Stimulated activated CD4-positive, alpha-beta T cell treated with anti-CD3 and anti-CD28 coated beads, Interleukin-15, amount 100 ng/mL, for 1 hour (primary cell): ENCODE results near the gene CDC5L.

Experiments
- DNase-seq, 2 donors: peaks; one replicate each; pipeline ENCODE4 v3.0.0-alpha.2; 2020; ENCODE audit warnings: low read depth in 1 of 2, low spot score in 1 of 2

Gene CDC5L

DNA sequence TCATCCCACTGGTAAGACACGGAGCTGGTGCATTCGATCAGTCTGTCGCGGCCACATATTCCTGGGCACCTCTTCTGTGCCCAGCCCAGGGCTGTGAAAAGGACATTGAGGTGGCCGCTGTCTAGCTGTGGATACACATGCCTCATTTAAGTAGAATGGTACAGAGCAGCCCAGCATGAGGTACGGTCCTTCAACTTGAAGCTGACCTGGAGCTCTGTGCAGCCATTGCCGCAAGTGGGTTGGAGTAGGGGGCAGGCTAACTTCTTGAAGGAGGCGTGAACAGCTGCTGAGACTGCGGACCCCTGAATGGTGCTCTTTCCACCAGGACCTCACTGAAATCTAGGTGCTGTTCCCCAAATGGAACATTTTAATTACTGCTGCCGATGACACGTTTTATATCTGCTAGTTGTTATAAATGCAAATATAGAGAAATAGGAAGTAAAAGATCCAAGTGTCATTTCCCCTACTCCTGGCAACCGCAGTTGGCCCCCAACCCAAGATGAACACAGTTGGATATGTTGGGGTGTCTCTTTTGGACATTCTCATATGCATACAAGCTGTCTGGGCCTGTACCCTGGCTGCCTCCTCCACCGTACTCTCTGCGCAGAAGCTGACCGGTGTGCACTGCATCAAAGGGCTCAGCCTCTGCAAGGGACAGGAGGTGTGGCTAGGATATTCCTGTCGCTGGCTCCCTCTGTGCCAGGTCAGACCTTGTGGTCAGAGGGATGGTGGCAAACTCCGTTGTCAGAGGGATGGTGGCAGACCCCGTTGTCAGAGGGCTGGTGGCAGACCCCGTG, 86.1 kb downstream of the CDC5L start:
- DNase-seq: no peak

DNA sequence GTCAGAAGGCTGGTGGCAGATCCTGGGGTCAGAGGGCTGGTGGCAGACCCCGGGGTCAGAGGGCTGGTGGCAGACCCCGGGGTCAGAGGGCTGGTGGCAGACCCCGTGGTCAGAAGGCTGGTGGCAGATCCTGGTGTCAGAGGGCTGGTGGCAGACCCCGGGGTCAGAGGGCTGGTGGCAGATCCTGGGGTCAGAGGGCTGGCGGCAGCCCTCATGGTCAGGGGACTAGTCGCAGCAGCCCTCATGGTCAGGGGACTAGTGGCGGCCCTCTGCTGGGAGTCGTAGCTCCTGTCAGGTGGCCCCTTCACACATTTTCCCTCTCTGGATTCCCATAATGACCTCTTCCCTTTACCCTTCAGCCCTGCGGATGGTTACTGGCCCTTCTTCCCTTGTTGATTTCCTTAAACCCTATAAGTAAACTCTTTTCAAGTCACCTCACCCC, 86.7 kb downstream of the CDC5L start:
- DNase-seq: no peak

DNA sequence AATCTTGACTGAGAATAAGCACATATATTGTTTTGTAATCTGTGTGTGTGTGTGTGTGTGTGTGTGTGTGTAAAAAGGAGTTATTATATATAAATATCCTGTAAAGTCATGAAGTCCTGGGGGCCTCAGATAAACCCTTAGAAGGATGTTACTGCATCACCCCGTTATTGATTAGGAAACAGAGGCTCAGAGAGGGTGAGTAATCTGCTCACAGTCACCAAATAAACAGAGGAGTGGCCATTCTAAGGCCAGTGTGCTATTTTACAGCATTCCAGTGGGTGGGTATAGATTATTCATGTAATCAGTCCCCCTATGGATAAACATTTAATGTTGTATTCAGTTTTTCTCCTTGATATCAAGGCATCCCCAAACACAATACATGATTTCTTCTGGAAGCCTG, 87.1 kb downstream of the CDC5L start:
- no peak for DNase-seq

DNA sequence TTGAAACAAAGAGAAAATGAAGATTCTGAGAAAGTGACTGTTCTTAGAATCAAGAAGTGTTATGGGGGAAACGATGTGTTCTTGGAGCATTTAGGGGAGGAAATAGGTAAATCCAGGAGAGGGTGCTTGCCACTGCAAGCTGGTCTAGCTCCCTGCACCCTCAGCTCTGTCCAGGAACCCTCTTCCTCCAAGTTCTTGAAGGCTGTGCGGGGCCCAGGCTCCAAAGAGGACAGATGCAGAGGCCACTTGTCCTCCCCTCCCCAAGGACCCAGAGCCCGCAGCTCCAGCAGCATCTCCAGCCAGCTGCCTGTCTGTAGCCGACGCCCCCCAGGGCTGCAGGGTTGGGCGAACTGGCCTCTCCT, 87.9 kb downstream of the CDC5L start:
- no peak for DNase-seq

DNA sequence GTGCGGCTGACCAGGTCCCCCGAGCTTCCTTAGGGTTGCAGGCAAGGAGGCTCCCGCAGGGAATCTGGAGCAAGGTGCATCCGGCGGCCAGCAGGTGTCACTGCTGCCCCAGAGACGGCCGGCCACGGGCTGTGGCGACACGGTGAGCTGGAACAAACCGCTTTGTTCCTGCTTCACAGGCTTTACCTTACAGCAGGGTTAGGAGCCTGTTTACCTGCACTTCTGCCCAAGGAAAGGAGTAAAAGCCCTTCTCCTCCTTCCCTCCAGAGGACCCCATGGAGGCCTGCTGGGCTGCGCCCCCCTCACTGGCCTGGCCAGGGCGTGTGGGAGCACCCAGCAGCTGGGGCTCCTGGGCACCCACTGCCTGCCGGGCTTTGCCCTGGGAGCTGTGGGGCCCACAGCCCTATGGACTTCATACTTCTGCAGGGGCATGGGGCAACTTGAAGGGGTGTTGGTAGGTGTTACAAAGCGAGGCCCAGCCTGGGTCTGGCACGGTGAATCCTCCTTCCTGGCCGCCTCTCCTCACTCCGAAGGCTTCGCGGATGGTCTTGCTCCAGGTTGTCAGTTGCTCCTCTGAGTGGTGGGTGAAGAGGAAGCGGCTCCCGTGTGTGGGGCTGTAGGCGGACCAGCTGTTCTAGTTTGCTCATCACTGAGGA, 88.4 kb downstream of the CDC5L start:
- peak; percentile 42 to 61 for DNase-seq

DNA sequence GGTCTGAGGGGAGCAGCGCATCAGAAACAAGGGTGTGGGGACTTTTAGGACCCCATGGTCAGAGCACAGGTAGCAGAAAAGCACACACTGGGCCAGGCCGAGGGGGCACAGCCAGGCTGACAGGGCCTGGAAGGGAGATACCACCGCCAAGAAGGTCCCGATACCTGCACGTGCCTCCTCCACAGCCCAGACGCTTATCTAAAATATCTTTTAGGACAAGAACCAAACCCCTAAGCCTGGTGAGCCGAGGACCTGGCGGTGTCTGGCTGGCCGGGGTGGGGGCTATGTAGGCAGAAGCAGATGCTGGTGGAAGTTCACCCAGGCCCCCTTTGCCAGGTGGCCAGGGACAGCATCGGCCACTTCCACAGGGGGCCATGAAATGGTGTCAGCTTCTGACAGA, 89.3 kb downstream of the CDC5L start:
- no peak for DNase-seq

DNA sequence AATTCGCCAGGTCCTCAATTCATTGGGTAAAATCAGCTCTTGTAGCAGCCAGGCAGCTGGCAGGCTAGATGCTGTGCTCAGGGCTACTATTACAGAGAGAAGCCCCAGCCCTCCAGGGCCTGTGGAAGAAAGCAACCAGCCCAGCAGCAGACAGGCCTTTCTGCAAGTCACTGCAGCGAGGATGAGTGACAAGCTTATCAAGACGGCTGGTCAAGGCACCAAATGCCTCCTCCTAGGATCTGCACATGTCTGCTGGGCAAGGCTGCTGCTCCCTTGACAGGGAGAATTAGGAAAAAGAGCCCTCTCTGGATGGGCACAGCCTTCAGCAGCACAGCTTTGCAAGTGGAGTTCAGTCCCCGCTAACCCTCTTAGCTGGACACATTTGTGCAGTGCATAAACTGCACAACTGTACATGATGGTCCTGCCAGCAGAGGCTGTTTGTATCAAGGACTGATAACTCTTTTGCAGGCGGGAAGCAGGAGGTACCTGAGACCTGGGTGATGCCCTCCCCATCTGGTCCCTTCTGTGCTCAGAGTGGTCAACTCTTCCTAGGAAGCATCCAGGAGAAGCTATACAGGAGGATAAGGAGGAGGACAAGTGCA, 89.9 kb downstream of the CDC5L start:
- DNase-seq: no peak

DNA sequence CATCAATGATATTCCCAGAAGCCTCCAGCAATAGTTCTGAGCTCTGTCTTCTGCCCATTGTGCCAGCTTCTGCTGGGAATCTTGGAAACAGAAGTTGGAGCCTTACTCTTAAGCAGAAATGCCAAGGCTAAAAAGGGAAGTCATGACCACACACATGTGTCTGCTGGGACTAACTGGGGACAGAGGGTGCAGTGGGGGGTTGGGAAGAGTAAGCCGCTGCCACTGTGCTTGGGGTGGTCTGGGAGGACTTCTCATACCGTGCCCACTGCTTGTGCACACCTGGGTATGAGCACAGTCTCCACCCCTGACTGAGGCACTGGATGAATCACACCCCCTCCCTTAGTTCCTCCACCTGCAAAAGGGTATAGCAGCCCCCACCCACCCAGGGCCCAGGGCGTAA, 90.7 kb downstream of the CDC5L start:
- DNase-seq: no peak

DNA sequence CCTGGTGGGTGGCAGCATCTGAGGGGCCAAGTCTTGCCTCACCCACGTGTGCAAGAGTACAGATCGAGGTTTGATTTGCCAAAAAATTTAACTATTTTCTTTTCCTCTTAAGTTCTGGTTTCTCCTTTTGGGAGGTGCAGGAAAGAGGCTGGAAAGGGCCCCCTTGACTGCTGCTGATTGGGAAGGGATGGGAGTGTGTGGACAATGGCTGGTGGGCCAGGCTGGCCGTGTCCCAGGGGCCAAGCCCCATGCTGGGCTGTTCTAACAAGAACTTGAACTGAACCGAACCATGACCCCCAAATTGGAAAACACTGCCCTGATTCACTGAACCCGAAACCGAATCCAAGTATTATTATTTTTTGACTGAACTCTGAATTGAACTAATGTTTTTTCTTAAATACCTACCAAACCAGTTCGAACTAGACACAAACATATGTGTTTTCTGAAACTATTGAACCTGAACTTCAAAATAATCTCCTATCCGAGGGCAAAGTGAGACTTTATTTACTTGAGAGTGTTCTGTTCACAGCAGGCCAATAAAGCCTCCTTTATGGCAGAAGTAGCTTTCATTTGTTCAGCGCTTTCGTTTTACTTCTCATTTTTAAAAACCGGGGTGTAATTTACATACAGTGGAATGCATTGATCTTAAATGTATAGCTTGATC, 91.2 kb downstream of the CDC5L start:
- no peak for DNase-seq

DNA sequence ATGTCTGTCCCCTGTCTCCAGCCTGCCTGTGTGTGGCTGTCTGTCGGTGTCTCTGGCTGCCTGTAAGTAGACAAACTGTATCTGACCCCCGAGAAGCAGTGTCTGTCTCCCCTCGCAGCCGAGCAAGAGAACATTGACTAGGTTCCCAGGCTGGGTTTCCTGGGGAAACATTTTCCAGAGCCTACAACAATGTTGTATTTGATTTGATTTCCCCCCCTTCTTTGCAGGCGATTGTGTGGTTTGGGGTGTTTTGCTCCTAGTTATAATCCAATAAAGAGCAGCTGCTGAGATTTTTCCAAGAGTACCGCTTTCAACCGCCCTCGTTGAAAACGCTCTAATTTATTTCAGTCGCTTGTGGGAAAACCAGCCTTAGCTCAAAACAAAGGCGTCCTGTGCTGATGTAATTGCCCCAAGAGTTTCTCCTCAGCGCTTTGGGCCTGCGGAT, 92.6 kb downstream of the CDC5L start:
- no peak for DNase-seq

DNA sequence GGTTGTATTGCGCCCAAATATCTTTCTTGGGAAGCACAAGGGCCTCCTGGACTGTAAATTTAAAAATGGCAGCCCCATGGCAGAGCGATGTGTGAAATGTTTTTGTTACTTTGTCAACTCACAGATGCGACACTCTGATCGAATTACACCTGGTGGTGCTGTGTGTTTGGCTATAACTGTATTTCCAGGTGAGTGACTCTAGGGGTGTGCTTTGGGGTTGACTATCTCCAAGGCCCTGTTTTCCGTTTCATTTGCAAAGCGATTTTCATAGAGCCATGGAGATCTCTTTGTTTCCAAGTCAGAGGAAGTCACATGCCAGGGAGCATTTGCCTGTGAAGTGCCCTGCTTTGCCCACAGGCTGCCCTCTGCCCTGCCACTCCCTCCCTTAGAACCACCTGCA, 93.5 kb downstream of the CDC5L start:
- DNase-seq: no peak

DNA sequence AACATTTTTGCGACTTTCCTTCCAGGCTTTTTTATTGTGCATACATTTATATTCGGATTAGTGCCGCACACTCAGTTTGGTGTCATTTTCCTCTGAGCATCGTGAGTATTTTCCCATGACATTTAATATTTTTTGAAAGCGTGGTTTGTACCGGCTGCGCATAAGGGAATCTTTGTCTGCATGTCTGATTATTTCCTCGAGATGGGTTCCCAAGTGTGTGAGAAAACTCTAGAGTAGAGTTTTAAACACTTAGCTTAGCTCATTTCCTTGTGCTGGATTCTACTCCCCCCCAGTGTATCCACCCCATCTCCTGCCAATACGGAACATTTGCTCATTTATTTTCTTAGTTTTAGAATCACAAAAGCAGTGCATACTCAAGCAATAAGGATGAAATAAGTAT, 94.3 kb downstream of the CDC5L start:
- no peak for DNase-seq

DNA sequence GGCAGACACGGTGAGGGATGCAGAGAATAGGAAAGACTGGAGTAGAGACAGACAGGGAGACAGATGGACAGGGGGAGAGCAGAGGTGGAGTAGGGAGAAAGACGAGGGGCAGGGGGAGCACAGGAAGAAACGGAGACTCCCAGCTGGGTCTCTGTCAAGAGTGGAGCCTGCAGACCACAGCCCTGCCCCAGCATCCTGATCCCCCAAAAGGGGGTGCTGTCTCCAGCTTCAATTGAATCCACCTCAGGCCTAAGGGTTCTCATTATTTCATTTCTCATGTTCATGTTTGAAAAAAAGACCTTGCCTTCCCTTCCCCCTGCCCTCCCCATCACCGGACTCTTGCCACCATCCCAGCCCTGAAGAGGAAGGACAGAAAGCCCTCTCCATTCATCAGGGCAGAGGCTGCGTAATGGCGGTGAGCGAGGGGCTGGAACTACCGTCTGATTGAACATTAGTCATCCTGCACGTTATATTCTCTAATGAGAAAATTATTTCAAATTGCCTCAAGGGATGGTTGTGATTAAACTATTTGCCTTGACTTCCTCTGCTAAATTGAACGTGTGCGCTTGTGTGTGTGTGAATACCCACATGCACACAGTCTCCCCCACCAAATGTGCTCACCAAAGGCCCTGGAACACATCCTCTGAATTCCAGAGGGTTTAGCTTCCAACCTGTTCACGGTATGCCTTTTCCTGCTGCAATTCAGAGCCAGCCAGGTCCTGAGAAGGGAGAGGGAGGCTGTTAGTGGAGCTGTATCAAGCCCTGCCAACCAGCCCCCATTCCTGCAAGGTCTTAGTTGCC, 98.3 kb downstream of the CDC5L start:
- DNase-seq: no peak

DNA sequence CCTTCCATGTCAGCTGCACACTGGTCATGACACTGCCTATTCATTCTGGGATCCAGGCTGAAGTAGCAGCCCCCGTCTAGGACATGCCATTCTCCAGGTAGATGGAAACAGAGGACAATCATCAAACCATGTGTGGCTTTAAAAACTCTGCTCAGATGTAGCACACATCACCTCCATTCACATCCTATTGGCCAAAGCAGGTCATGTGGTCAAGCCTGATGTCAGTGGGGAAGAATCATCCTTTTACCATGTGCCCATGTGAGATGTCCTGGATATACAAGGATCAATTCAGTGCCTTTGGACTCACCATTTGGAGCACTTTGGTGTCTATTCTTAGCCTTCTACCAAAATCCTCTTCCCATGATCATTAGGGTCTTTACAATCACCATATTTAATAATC, 99.5 kb downstream of the CDC5L start:
- no peak for DNase-seq

DNA sequence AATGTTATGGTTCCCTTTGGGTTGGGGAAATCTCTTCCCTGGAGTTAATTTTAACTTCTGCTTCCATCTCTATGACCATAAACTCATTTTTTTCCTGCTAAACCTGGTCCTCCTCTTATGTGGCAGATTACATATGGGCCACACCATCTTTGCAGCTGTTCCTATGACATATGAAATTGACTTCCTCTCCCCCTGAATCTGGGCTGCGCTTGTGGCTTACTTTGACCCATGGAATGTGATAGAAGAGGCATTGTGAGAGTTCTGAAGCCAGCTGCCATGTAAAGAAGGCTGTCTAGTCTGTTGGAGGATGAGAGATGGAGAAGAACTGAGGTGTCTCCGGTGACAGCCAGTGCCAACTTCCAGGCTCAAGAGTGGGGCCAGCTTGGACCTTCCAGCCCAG, 100.1 kb downstream of the CDC5L start:
- no peak for DNase-seq

DNA sequence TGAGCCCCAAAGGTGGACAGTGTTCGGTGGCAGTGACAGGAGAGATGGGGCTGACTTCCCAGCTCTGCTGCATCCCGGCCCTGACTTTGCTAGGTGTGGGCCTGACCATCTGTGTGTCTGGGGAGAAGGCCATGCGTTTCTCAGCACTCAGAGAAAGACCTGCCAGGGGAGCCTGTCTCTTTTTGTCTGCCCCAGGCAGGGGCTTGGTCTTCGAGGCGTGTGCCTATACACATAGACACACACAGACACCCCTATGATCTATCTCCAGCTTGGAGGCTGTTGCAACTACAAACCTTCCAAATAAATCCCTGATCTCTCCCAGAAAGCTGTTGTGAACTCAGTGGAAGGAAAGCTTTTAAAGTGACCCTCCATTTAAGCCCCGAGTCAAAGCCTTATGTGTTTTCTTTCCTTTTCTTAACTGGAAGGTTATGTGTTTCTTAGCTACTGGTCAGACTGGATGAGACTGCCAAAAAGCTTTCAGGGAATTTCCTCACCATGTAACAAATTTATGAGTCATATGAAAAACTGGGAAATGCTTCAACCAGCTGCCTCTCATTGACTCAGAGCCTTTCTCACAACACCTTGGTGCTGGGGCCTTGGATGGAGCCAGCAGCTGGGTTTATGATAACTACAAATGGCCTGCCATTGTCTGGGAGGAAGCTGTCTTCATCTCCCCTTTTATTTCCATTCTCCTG, 102.6 kb downstream of the CDC5L start:
- no peak for DNase-seq

DNA sequence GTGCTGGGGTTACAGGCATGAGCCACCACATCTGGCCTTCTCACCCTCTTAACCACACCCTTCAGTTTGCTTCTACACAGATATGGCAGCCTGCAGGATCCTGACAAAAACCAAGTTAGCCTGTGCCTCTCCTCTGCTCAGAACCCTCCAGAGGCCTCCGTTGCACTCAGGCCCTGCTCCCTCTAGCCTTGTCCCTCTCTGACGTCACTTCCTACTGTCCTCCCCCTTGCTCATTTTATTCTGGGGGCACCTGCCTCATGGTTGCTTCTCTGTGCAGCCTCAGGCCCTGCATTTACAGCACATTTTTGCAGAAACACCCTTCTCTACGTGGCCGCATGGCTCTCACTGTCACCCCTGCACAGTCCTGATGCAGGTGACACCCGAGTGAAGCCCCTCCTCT, 105.6 kb downstream of the CDC5L start:
- no peak for DNase-seq

DNA sequence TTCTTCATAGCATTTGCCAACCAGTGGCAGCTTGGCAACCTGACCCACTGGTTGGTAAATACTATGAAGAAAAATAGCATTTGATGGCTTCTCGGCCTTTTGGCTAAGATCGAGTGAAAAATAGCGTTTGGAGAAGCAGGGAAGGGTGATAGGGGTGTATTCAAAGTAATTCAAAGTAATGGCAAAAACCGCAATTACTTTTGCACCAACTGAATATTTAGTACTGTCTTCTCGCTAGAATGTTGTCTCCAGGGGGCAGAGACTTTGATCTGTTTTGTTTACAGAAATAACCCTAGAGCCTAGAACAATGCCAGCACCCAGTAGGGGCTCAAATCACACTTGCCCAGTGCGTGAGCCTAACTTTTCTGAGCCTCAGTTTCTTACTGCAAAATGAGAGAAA, 106.1 kb downstream of the CDC5L start:
- DNase-seq: no peak

DNA sequence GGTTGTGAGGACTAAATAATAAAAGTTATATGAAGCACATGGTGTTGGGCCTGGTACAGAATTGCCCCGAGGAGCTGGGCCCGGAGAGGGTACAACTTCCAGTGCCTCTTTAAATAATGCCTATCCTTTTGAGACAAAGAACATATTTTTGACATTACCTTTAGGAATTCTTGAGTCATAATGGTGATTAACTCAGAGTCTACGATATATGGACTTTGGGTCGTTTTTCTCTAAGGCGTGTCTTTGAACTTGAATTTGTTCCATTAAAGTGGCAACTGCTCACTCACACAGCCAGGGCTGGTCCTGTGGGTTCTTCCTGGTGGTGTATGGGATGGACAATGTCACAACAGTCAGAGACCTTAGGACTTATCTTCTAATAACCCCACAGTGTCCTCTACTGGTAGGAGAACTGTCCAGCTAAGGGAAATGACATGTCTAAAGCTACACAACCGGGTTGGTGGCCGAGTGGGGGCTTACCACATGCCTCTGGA, 106.5 kb downstream of the CDC5L start:
- DNase-seq: no peak
